HG03135 (cell line): ENCODE results near the gene ADAM12.

Experiments
- ATAC-seq: cut with Tn5 transposase; IDR thresholded peaks from one replicate; pipeline ENCODE4 v1.9.1; 2021; ENCODE audit warnings: mild to moderate bottlenecking, moderate library complexity; ENCODE audit not compliant: unreplicated experiment

ADAM12 gene

DNA sequence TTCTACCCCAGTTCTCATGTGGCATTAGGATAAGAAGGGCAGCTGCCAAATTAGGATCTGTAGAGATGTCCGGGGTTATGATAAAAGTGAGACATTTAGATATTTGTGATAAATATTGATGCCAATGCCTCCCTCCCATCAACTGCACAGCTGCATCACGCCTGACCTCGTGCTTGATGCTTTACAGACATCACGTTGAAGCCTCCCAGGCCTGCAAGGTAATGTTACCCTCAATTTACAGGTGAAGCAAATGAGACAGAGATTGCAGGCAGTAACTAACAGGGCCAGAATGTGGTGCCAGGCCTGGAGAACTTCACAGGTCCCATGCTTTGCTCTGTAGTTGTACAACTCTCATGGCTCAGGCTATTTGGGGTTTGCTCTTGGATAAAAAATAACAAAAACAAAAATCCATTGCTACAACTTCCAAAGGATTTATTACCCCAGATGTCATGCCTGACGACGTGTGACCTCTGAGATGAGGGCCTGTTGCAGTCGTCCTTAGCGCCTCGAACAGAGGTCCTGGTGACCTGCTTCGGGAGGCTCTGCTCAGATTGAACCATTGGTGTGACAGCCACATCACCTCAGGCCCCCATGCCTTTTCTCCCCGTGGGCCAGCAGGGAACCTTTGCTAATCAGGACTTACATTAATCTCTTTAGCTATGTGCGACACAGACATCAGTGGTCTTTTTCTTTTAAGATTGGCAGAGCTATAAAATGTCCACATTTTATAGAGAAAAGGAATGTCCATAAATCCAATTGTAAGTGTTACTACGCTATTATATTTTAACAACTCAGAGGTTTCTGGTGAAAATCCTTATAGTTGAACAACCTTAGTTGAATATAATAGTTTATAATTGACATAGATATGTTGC, 169.3 kb downstream of the ADAM12 start:
- no peak for ATAC-seq

DNA sequence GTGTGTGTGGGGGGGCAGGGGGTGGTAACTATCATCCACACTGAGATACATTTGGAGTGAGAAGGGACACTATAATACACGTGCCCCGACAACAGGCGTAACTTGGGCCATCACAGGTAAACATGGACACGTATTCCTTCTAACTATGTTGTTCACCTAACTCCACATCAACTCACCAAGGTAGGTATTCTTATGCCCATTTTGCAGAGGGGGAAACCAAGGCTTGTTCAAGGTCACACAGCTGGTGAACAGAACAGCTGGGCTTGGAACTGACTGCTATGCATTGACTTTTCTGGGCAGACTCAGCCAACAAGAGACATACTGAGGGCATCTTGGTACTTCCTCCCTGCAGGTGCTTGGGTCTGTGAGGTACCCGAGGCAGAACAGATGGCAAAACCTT, 170.1 kb downstream of the ADAM12 start:
- no peak for ATAC-seq

GRCh38 chr10:126216632-126216961, 171.7 kb downstream of the ADAM12 start:
- no peak for ATAC-seq

DNA sequence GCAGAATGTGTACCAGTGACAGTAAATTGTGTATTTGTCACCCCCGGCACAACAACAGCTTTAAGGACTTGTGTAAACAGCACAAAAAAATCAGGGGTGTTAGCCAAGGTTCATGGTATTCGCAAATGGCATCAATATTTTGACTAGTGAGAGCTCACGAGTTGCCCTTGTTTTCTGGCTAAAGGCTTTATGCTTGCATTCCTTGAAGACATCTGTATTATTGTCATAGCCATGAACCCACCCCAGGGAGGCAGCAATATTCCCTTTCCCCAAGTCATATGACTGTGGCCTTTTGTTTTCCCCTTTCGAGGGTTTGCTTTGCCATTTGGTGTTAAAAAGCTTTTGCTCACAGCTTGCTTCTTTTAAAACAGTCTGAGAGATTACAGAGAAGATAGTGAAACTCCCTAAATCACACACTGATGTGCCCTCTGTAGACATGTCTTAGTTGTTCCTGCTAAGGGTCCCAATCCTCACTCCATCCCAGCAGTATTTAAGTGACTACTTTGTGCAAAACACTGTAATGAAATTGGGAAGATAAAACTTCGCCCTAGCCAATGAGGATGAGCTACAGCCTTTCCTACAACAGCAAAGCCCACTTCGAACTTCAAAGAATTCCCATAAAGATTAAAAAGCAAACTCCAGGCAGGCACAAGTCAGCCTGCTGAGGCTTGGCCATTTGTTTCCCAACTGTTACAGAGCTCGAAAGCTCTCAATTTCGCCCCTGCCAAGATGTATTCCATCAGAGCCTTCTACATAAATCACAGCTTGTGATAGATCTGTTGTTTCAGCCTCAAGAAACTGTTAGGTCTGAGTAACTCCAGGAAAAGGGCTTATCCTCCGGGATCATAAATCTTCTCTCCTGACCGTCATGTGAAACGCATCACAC, 172.3 kb downstream of the ADAM12 start:
- no peak for ATAC-seq

DNA sequence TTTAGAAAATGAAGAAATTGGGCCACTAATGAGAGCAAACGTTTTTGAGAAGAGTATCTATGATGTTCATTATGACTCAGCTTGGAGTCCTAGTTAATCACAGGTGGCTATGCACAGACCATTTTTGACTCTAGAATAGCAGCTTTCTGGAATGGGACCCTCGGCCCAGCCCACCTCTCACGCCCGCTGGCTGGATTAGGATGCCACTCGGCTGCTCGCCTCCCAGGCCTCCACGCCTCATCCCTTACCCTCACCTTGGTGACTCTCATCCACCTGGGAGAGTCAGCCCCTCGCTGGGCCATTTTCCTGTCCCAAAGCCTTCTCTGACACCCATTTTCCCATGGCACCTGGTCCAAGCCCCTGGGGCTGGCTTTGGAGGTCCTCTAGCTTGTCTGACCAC, 173.6 kb downstream of the ADAM12 start:
- no peak for ATAC-seq

DNA sequence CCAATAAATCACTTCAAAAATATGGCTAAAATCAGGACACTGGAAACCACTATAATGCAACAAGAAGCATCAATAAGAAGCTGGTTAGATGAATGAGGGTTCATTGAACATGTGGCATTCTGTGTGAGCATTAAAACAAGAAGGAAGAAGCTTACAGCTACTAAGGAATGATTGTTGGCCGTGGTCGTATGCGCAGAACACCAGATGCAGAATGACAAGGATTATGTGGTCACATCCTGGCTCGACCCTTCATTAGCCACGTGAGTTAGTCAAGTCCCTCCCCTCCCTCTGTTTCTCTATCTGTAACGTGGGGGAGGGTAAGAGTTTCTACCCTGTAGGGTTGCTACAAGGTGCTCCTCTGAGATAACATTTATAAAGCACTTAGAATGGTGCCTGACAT, 174.3 kb downstream of the ADAM12 start:
- no peak for ATAC-seq

DNA sequence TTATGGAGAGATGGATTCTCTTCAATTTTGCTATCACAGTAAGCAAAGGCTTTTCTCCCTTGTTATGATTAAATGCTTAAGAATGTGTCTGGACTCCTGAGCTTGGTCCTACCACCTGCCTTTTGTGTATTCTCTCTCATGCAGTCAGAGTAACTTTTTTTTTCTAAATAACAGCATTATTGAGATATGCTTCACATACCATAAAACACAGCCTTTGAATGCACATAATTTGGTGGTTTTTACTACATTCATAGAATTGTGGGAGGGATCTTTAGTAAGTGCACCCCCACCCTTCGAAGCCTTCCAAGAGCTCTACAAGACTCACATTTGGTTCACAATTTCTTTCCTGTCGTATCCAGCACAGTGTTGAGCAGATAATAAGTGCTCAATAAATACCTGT, 175.5 kb downstream of the ADAM12 start:
- no peak for ATAC-seq

- no peak for ATAC-seq
Observed at GRCh38 chr10:126210051-126210651, 178.1 kb downstream of the ADAM12 start.

DNA sequence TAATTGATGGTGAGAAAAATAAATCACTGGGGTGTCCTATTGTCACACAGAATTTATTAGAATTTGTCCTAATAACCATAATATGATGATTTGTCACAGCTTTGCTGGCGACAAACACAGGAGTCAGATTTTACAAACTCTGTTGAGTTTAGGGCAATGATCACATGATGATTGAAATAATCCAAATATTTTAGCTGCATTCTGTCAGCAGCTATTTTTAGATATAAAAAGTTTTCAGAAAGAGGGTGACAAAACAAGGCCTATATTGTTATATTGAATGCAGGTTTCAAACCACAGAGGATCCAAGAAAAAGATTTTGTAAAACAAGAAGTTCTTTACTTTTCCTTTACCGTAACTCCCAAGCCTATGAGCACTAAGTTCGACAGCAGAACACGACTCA, 178.8 kb downstream of the ADAM12 start:
- no peak for ATAC-seq

GRCh38 chr10:126208726-126209302, 179.5 kb downstream of the ADAM12 start:
- ATAC-seq: no peak

- ATAC-seq: no peak
Observed at GRCh38 chr10:126207851-126208250, 180.4 kb downstream of the ADAM12 start.

DNA sequence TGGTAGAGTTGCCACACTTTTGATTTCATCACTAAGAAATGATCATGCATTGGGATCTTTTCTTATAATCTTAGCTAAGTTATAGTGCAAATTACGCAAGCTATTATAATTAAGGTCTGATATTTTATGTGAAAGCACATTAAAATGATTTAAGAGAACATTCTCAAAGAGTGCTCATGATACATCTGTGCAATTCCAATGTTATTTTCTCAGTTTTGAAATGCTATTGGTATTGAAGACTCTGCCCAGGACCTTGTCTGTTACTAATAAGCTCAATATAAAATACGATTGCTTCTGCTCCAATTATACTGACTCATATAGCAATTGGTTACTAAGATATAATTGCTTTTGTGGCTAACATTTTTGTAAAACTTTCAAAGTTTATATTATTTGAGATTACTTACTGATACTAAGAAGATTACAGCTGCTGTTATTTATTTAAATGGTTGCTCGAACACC, 180.9 kb downstream of the ADAM12 start:
- ATAC-seq: no peak

DNA sequence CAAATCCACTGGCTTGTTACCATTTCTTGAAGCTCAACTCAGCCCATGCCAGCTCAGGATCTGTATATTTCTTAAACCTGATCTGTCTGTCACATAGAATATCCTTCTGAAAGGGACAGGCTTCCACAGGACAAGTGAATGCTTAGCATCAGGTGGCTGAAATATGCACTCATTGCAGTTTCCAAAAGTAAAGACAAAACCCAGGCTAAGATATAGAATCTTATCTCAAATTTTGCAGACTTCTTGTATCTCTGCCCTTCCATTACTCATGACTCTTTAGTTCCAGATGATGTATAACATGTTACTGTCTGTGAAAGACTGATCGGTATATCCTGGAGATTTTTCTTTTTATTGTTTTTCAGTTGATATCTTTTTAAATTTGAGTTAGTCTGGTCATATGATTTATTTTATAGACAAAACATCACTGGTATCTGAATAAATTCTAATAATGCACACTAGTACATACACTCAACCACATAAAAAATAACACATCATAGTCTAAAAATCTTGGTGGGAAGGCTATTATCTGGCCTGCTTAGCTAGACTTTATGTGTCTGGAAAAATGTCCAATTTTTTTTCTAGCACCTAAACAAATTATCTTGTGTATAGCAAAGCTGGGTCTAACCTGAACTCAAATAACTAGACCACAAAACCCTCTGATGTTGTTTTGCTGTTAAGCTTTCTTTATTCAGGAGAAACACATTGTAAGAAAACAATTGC, 182.6 kb downstream of the ADAM12 start:
- ATAC-seq: no peak

- ATAC-seq: no peak
Observed at GRCh38 chr10:126204320-126204719, 184.0 kb downstream of the ADAM12 start.

- ATAC-seq: no peak
Observed at GRCh38 chr10:126203746-126204145, 184.5 kb downstream of the ADAM12 start.

DNA sequence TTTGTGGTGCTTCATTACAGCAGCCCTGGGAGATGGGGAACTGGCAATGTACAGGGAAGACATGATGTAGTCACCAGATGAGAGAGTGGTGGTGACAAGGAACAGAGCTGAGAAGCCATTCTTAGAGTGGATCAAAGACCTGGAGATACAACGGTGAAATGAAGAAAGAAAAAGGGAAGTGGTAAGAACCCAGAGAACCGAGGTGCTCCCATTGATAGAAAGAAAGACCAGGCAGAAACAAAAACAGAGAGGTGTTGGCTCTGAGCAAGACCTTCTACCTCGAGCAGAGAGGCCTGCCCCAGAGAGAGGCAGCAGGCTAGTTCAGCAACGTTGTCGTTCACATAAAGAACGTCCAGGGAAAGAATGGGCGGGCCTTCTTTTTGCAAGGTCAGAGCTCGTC, 186.7 kb downstream of the ADAM12 start:
- ATAC-seq: no peak

- no peak for ATAC-seq
Observed at GRCh38 chr10:126199221-126199998, 188.9 kb downstream of the ADAM12 start.

DNA sequence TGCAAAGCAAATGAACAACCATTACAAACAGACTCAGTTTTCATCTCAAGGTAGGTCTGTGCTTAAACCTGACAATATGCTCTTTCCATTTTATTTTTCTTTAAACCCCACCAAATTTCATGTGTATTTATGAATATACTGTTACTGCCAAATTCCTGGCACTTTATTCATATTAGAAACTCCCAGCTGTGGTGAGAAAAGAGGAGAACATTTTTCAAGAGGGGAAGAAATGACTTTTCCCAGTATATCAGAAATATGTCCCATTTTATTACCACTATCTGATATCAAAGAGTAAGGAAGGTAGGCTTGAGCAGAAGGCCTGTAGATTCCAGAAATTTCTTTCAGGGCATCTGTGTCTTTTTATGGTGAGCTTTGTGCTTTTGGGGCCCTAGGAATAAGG, 189.6 kb downstream of the ADAM12 start:
- ATAC-seq: no peak

GRCh38 chr10:126197036-126197543, 191.2 kb downstream of the ADAM12 start:
- no peak for ATAC-seq

- ATAC-seq: no peak
Observed at GRCh38 chr10:126196281-126196680, 192.0 kb downstream of the ADAM12 start.
